Effector memory CD4-positive, alpha-beta T cell (primary cell): Measurements from ENCODE around the gene SERPIND1.
"Not testable (repeated sequence)": the region's sequence is repeated elsewhere in the genome, so short reads cannot be mapped to it uniquely, and the experiment has no call there.

ENCODE experiments used
- DNase-seq, 3 donors: peaks; one replicate each; pipeline ENCODE4 v3.0.0-alpha.2; 2020
- H3K27ac ChIP-seq: 2 replicates; pipeline ENCODE4 v1.7.0; 2013; ENCODE audit warnings: mild to moderate bottlenecking, low read length, moderate library complexity; ENCODE audit not compliant: insufficient read depth, poor library complexity, severe bottlenecking
- H3K27me3 ChIP-seq: replicated peaks from 2 replicates; pipeline ENCODE4 v1.7.0; 2013; ENCODE audit warnings: mild to moderate bottlenecking, low read length; ENCODE audit not compliant: insufficient read depth, control insufficient read depth, poor library complexity, severe bottlenecking
- H3K36me3 ChIP-seq: 2 replicates; pipeline ENCODE4 v1.7.0; 2013; ENCODE audit warnings: mild to moderate bottlenecking, low read length, moderate library complexity; ENCODE audit not compliant: control insufficient read depth, insufficient read depth
- H3K4me1 ChIP-seq: 2 replicates; pipeline ENCODE4 v1.7.0; 2013; ENCODE audit warnings: low read length, mild to moderate bottlenecking; ENCODE audit not compliant: control insufficient read depth, insufficient read depth, poor library complexity, severe bottlenecking
- H3K4me3 ChIP-seq: 2 replicates; pipeline ENCODE4 v1.7.0; 2013; ENCODE audit warnings: low read length, low read depth, mild to moderate bottlenecking; ENCODE audit not compliant: insufficient read depth, poor library complexity, severe bottlenecking
- H3K9me3 ChIP-seq: 2 replicates; pipeline ENCODE4 v1.7.0; 2013; ENCODE audit warnings: mild to moderate bottlenecking, low read length, moderate library complexity; ENCODE audit not compliant: control insufficient read depth

Gene SERPIND1

GRCh38 chr22:20760084-20760483 lies 13.8 kb upstream of the SERPIND1 start:
- H3K4me3 ChIP-seq = no peak overlapping the region
- peaks cover 47% of the 10 kb centered on the region for H3K36me3 ChIP-seq
- H3K27ac ChIP-seq = no peak overlapping the region
- no peak for DNase-seq
- no peaks in the 10 kb centered on the region for H3K4me1 ChIP-seq
- no peaks in the 10 kb centered on the region for H3K9me3 ChIP-seq
- H3K27me3 ChIP-seq = no peaks in the 10 kb centered on the region

- H3K36me3 ChIP-seq = peaks cover 59% of the 10 kb centered on the region
- H3K4me3 ChIP-seq = no peak overlapping the region
- H3K27ac ChIP-seq = no peak overlapping the region
- H3K4me1 ChIP-seq = no peaks in the 10 kb centered on the region
- DNase-seq = no peak
- H3K27me3 ChIP-seq = no peaks in the 10 kb centered on the region
- H3K9me3 ChIP-seq = no peaks in the 10 kb centered on the region
Observed at GRCh38 chr22:20761536-20761935, 12.4 kb upstream of the SERPIND1 start.

GRCh38 chr22:20762233-20762796 lies 11.6 kb upstream of the SERPIND1 start:
- no peaks in the 10 kb centered on the region for H3K4me1 ChIP-seq
- no peak overlapping the region for H3K27ac ChIP-seq
- H3K4me3 ChIP-seq = no peak overlapping the region
- H3K9me3 ChIP-seq = no peaks in the 10 kb centered on the region
- DNase-seq = no peak
- peaks cover 62% of the 10 kb centered on the region for H3K36me3 ChIP-seq
- no peaks in the 10 kb centered on the region for H3K27me3 ChIP-seq

- Histone ChIP-seq H3K27ac (no peak overlapping the region), H3K36me3 (peaks cover 56% of the 10 kb centered on the region), H3K27me3 (no peaks in the 10 kb centered on the region), H3K9me3 (no peaks in the 10 kb centered on the region), H3K4me1 (no peaks in the 10 kb centered on the region), H3K4me3 (no peak overlapping the region)
- no peak for DNase-seq
Observed at GRCh38 chr22:20763630-20764470, 10.1 kb upstream of the SERPIND1 start.

GRCh38 chr22:20764471-20764720 lies 9.5 kb upstream of the SERPIND1 start:
- Histone ChIP-seq H3K27me3 (no peaks in the 10 kb centered on the region), H3K36me3 (peaks cover 54% of the 10 kb centered on the region), H3K27ac (no peak overlapping the region), H3K4me1 (no peaks in the 10 kb centered on the region), H3K9me3 (no peaks in the 10 kb centered on the region), H3K4me3 (no peak overlapping the region)
- DNase-seq = no peak

- H3K4me1 ChIP-seq = no peaks in the 10 kb centered on the region
- no peak for DNase-seq
- H3K27ac ChIP-seq = no peak overlapping the region
- no peaks in the 10 kb centered on the region for H3K9me3 ChIP-seq
- no peaks in the 10 kb centered on the region for H3K27me3 ChIP-seq
- peaks cover 54% of the 10 kb centered on the region for H3K36me3 ChIP-seq
- H3K4me3 ChIP-seq = no peak overlapping the region
Observed at GRCh38 chr22:20764729-20765128, 9.2 kb upstream of the SERPIND1 start.

GRCh38 chr22:20765938-20766337 lies 8.0 kb upstream of the SERPIND1 start:
- DNase-seq = no peak
- Histone ChIP-seq H3K27me3 (no peaks in the 10 kb centered on the region), H3K9me3 (no peaks in the 10 kb centered on the region), H3K4me1 (no peaks in the 10 kb centered on the region), H3K27ac (no peak overlapping the region), H3K4me3 (no peak overlapping the region), H3K36me3 (peaks cover 50% of the 10 kb centered on the region)

GRCh38 chr22:20766530-20766929 lies 7.4 kb upstream of the SERPIND1 start:
- Histone ChIP-seq H3K4me1 (no peaks in the 10 kb centered on the region), H3K4me3 (no peak overlapping the region), H3K36me3 (peaks cover 45% of the 10 kb centered on the region), H3K9me3 (no peaks in the 10 kb centered on the region), H3K27ac (no peak overlapping the region), H3K27me3 (no peaks in the 10 kb centered on the region)
- DNase-seq = no peak

GRCh38 chr22:20769496-20769826 lies 4.5 kb upstream of the SERPIND1 start:
- H3K4me3 ChIP-seq = not testable (repeated sequence)

GRCh38 chr22:20771918-20772625 lies 1.8 kb upstream of the SERPIND1 start:
- Histone ChIP-seq H3K4me3 (no peak overlapping the region), H3K27me3 (no peaks in the 10 kb centered on the region), H3K36me3 (peaks cover 3% of the 10 kb centered on the region), H3K4me1 (no peaks in the 10 kb centered on the region), H3K9me3 (no peaks in the 10 kb centered on the region), H3K27ac (no peak overlapping the region)
- no peak for DNase-seq

More at GRCh38 chr22:20769496-20769826, 4.5 kb upstream of the SERPIND1 start:
- not testable (repeated sequence) for H3K27ac ChIP-seq, H3K4me1 ChIP-seq, H3K27me3 ChIP-seq, DNase-seq, H3K9me3 ChIP-seq
- peaks cover 23% of the 10 kb centered on the region for H3K36me3 ChIP-seq
